ENCODE results near the gene KLF11. TPM values are rescaled to one million over a fixed set of nuclear protein-coding genes. Genes with fewer than 3 reads are reported as not detected.

Gene KLF11
- total RNA-seq, 1 experiment from 2014 or later, result 10.9 TPM

DNA sequence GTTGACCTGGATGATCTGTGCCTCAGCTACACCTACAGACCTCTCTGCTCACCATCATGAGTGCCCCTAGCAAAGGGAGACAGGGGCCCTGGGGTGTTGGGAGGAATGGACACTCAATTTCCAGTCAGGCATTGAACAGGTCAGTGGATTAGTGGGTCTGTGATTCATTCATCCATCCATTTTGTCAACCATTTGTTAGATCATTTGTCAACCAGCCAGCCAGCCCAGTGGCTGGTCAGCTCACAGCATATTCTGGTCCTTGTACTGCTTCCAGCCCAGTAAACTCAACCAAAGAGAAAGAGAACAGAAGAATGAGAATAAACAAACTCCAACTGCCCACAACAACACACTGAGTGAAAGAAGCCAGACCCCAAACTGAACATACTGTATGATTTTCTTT, 4.6 kb upstream of the KLF11 start:
- no peaks in the 10 kb centered on the region for H3K79me2 ChIP-seq (ENCODE audit: low read depth)
- POLR2A ChIA-PET (ENCODE audit: unreplicated experiment), result no interaction called here
- TF ChIP-seq EZH2 (IDR thresholded peaks at IDR 0.05; ENCODE audit: low read depth), result no peak
- TF ChIP-seq, protein P1, sequence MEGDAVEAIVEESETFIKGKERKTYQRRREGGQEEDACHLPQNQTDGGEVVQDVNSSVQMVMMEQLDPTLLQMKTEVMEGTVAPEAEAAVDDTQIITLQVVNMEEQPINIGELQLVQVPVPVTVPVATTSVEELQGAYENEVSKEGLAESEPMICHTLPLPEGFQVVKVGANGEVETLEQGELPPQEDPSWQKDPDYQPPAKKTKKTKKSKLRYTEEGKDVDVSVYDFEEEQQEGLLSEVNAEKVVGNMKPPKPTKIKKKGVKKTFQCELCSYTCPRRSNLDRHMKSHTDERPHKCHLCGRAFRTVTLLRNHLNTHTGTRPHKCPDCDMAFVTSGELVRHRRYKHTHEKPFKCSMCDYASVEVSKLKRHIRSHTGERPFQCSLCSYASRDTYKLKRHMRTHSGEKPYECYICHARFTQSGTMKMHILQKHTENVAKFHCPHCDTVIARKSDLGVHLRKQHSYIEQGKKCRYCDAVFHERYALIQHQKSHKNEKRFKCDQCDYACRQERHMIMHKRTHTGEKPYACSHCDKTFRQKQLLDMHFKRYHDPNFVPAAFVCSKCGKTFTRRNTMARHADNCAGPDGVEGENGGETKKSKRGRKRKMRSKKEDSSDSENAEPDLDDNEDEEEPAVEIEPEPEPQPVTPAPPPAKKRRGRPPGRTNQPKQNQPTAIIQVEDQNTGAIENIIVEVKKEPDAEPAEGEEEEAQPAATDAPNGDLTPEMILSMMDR (conservative IDR thresholded peaks at IDR 0.05), result no peak
- no peaks in the 10 kb centered on the region for H3K27me3 ChIP-seq (ENCODE audit: insufficient read depth, low read depth)
- no peak overlapping the region for H3K4me3 ChIP-seq
- no peak overlapping the region for H3K27ac ChIP-seq
- no peak for DNase-seq
- intact Hi-C loops (cut with micrococcal nuclease; ENCODE audit: unreplicated experiment), result no loop called here
- no TSS peak for BruUV-seq (replicated peaks)
- H2AFZ ChIP-seq, result no peak overlapping the region
- no peak overlapping the region for H3K4me2 ChIP-seq
- no peaks in the 10 kb centered on the region for H3K9me3 ChIP-seq (ENCODE audit: insufficient read depth, low read depth)
- no peaks in the 10 kb centered on the region for H3K36me3 ChIP-seq (ENCODE audit: low read depth)
- no peaks in the 10 kb centered on the region for H4K20me1 ChIP-seq (ENCODE audit: insufficient read depth)
- CTCF ChIA-PET, result no interaction called here
- peaks cover 4% of the 10 kb centered on the region; the same call in 1 of the 2 replicates for H3F3A ChIP-seq (ENCODE audit: insufficient read depth, low read depth)
- H3K4me1 ChIP-seq (replicated peaks; ENCODE audit: insufficient read depth), result no peaks in the 10 kb centered on the region
- H3K9me2 ChIP-seq (ENCODE audit: insufficient read depth), result no peaks in the 10 kb centered on the region

DNA sequence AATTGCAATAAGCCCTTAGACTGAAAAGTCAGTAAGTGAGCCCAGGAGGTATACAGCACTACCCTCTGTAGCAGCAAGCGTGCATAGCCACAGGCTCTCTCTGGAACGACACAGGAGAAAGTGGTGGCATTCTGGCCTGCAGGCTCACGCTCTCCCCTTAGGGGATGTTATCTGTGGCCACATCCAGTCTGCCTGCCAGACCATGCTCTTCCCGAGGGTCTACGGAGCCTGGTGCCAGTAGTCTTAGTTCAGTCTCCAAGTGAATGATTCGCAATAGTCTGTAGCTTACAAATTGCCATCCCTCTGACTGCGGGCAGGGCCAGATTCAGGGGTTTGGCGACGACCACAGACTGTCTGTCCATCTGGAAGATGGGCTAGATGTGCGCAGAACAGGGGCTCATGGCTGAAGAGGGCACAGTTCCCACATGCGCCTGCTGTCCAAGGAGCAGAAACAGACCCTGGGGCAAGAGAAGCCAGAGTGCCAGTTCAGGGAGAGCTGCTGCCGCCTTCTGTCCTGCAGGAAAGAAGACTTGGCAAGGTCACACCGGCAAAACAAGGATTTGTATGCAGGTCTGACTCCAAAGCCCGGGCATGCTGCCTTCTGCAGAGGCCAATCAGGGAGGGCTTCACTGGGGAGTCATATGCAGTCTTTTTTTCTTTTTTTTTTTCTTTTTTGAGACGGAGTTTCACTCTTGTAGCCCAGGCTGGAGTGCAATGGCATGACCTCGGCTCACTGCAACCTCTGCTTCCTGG, 3.5 kb upstream of the KLF11 start:
- POLR2A ChIA-PET (ENCODE audit: unreplicated experiment), result no interaction called here
- H3K4me1 ChIP-seq (replicated peaks; ENCODE audit: insufficient read depth), result peaks cover 5% of the 10 kb centered on the region
- peaks cover 8% of the 10 kb centered on the region for H3K79me2 ChIP-seq (ENCODE audit: low read depth)
- no peaks in the 10 kb centered on the region for H3K36me3 ChIP-seq (ENCODE audit: low read depth)
- TF ChIP-seq, protein P1 (conservative IDR thresholded peaks at IDR 0.05), result no peak
- TF ChIP-seq EZH2 (IDR thresholded peaks at IDR 0.05; ENCODE audit: low read depth), result no peak
- no peak overlapping the region for H3K27ac ChIP-seq
- no peaks in the 10 kb centered on the region for H3K9me2 ChIP-seq (ENCODE audit: insufficient read depth)
- peaks cover 12% of the 10 kb centered on the region; the same call in 1 of the 2 replicates for H3F3A ChIP-seq (ENCODE audit: insufficient read depth, low read depth)
- no peak overlapping the region for H2AFZ ChIP-seq
- DNase-seq, result no peak
- intact Hi-C loops (cut with micrococcal nuclease; ENCODE audit: unreplicated experiment), result no loop called here
- CTCF ChIA-PET, result no interaction called here
- no peaks in the 10 kb centered on the region for H3K9me3 ChIP-seq (ENCODE audit: insufficient read depth, low read depth)
- peaks cover 8% of the 10 kb centered on the region for H4K20me1 ChIP-seq (ENCODE audit: insufficient read depth)
- no peaks in the 10 kb centered on the region for H3K27me3 ChIP-seq (ENCODE audit: insufficient read depth, low read depth)
- no peak overlapping the region for H3K4me3 ChIP-seq
- no TSS peak for BruUV-seq (replicated peaks)
- no peak overlapping the region for H3K4me2 ChIP-seq

DNA sequence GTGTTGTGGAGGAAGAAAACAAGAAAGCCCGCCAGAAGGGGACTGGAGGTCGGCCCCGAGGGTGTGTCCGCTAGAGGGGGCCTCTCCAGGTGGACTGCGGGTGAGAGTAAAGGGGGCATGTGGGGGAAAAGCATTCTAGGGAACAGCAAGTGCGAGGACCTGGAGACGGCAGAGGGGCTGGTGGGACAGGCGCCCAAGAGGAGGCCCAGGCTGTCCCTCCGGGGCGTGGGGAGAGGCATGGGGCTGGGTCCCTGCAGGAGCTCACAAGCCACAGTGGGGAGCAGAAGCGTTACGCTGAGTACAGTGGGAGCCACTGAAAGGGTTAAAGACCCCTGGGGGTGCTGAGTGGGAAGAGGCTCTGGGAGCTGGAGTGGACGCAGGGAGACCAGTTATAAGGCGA, 1.6 kb upstream of the KLF11 start:
- H3K27ac ChIP-seq, result no peak overlapping the region
- no peak for DNase-seq
- peaks cover 16% of the 10 kb centered on the region for H3K79me2 ChIP-seq (ENCODE audit: low read depth)
- H3F3A ChIP-seq (ENCODE audit: insufficient read depth, low read depth), result peaks cover 29% of the 10 kb centered on the region; the same call in 1 of the 2 replicates
- TF ChIP-seq, protein P1 (conservative IDR thresholded peaks at IDR 0.05), result no peak
- no peak for TF ChIP-seq EZH2 (IDR thresholded peaks at IDR 0.05; ENCODE audit: low read depth)
- BruUV-seq (replicated peaks), result no TSS peak
- H3K4me3 ChIP-seq, result no peak overlapping the region
- H3K4me2 ChIP-seq, result no peak overlapping the region
- H3K9me3 ChIP-seq (ENCODE audit: insufficient read depth, low read depth), result no peaks in the 10 kb centered on the region
- CTCF ChIA-PET, result no interaction called here
- no peaks in the 10 kb centered on the region for H3K27me3 ChIP-seq (ENCODE audit: insufficient read depth, low read depth)
- no peaks in the 10 kb centered on the region for H3K9me2 ChIP-seq (ENCODE audit: insufficient read depth)
- peaks cover 5% of the 10 kb centered on the region for H3K4me1 ChIP-seq (replicated peaks; ENCODE audit: insufficient read depth)
- peaks cover 17% of the 10 kb centered on the region for H4K20me1 ChIP-seq (ENCODE audit: insufficient read depth)
- H2AFZ ChIP-seq, result no peak overlapping the region
- H3K36me3 ChIP-seq (ENCODE audit: low read depth), result no peaks in the 10 kb centered on the region
- intact Hi-C loops (cut with micrococcal nuclease; ENCODE audit: unreplicated experiment), result no loop called here
- POLR2A ChIA-PET (ENCODE audit: unreplicated experiment), result no interaction called here

All from PC-9 (cell line).